Measurements from ENCODE around the gene CRABP1.

Gene CRABP1

DNA sequence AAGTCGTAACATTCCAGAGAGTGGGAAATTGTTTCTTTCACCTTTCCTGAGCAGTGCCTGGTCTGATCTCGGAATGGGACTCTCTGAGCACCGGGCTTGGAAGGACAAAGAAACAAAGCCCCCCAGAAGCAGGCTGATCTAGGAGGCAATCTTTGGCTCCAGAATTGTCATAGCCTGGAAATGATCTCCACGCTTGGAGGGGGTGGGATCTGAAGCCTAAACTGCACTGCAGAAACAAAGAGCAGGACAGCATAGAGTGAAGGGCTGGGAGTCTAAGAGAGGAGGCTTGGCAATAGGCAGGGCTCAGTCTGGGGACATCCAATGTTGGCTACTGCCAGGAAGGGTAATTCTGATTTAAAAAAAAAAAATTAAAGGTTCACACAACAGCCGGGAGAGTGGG, 1.9 kb downstream of the CRABP1 start:
- no peak overlapping the region for H2BK5ac ChIP-seq (ENCODE audit: low read depth, low read length, poor library complexity)
- no peak overlapping the region for H3K14ac ChIP-seq (ENCODE audit: low read length)
- no peaks in the 10 kb centered on the region for H3K79me2 ChIP-seq (ENCODE audit: control insufficient read depth, insufficient read depth, low read length, poor library complexity)
- peaks cover 6 to 13% of the 10 kb centered on the region in 2 experiments for H3K4me1 ChIP-seq (ENCODE audit: control insufficient read depth in 1 of 2, insufficient read depth in 2 of 2, low read length in 2 of 2)
- H2AFZ ChIP-seq (ENCODE audit: insufficient read depth, low read length, poor library complexity): no peak overlapping the region
- no peak overlapping the region for H2BK120ac ChIP-seq (ENCODE audit: insufficient read depth, low read length, poor library complexity)
- H4K8ac ChIP-seq (ENCODE audit: low read depth, low read length): no peak overlapping the region
- H3K4me3 ChIP-seq (ENCODE audit: low read depth, low read length): no peak overlapping the region
- no peak overlapping the region for H3K27ac ChIP-seq (ENCODE audit: low read depth, low read length)
- no peak overlapping the region for H2BK12ac ChIP-seq (ENCODE audit: low read length)
- H4K91ac ChIP-seq (ENCODE audit: low read depth, low read length): no peak overlapping the region
- H3K9me3 ChIP-seq (ENCODE audit: insufficient read depth, low read depth, low read length): peaks cover 3% of the 10 kb centered on the region
- H3K4ac ChIP-seq (ENCODE audit: low read depth, low read length): no peak overlapping the region
- no peak overlapping the region for H3K9ac ChIP-seq (ENCODE audit: low read length)
- no peak overlapping the region for H3K18ac ChIP-seq (ENCODE audit: low read length)
- no CpG with 5 or more reads among the region's 5 CpGs for WGBS (ENCODE audit: extremely low coverage, insufficient coverage, insufficient read length)
- H3K36me3 ChIP-seq (ENCODE audit: control insufficient read depth in 1 of 2, insufficient read depth in 2 of 2, low read length in 2 of 2): no peaks in the 10 kb centered on the region
- no peak overlapping the region for H2AK5ac ChIP-seq (ENCODE audit: low read length)
- H3K4me2 ChIP-seq (ENCODE audit: low read length): no peak overlapping the region
- DNase-seq: no peak
- H3K23ac ChIP-seq (ENCODE audit: low read length): no peak overlapping the region
- H4K12ac ChIP-seq (ENCODE audit: low read depth, low read length): no peak overlapping the region
- peaks cover 32% of the 10 kb centered on the region for H3K27me3 ChIP-seq (ENCODE audit: insufficient read depth, low read length)
- no peaks in the 10 kb centered on the region for H3K79me1 ChIP-seq (ENCODE audit: low read length)

DNA sequence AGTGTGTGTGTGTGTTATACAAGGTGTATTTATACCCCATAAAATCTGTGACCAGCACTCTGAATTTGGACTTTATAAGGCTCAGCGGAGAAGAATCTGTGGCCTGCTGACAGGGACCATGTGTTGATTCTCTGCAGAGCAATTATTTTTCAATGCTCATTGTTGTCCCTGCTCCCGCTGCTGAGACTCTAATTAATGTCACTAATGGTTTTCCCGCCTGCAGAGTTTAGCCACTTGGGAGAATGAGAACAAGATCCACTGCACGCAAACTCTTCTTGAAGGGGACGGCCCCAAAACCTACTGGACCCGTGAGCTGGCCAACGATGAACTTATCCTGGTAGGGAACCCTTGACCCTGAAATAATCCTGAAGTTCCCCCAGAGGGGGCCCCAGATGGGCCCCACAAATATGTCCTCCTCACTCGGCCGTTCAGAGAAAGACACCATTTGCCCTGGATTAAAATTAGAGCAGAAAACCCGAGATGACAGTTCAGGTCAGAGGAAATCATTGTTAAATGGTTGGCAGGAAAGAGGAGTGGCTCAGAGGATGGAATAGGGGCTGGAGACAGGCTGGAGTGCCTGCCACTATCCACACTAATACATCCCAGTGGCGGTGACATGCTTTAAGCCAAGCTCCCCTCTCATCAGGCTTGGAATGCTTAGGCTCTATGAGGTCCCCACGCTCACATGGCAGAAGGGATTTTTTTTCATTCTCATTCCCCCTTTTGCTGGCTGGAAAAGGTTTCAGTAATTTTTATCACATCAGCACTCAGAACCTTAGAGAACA, 3.3 kb downstream of the CRABP1 start:
- H4K12ac ChIP-seq (ENCODE audit: low read depth, low read length): no peak overlapping the region
- no peak overlapping the region for H2BK5ac ChIP-seq (ENCODE audit: low read depth, low read length, poor library complexity)
- H2AFZ ChIP-seq (ENCODE audit: insufficient read depth, low read length, poor library complexity): no peak overlapping the region
- H4K91ac ChIP-seq (ENCODE audit: low read depth, low read length): no peak overlapping the region
- no peaks in the 10 kb centered on the region for H3K79me2 ChIP-seq (ENCODE audit: control insufficient read depth, insufficient read depth, low read length, poor library complexity)
- DNase-seq: no peak
- no peaks in the 10 kb centered on the region for H3K36me3 ChIP-seq (ENCODE audit: control insufficient read depth in 1 of 2, insufficient read depth in 2 of 2, low read length in 2 of 2)
- no peak overlapping the region for H4K8ac ChIP-seq (ENCODE audit: low read depth, low read length)
- no peak overlapping the region for H3K4ac ChIP-seq (ENCODE audit: low read depth, low read length)
- H3K27me3 ChIP-seq (ENCODE audit: insufficient read depth, low read length): peaks cover 32% of the 10 kb centered on the region
- no peak overlapping the region for H2AK5ac ChIP-seq (ENCODE audit: low read length)
- no peak overlapping the region for H3K23ac ChIP-seq (ENCODE audit: low read length)
- H3K9me3 ChIP-seq (ENCODE audit: insufficient read depth, low read depth, low read length): peaks cover 3% of the 10 kb centered on the region
- no peak overlapping the region for H3K4me2 ChIP-seq (ENCODE audit: low read length)
- peaks cover 17 to 23% of the 10 kb centered on the region in 2 experiments for H3K4me1 ChIP-seq (ENCODE audit: control insufficient read depth in 1 of 2, insufficient read depth in 2 of 2, low read length in 2 of 2)
- no peak overlapping the region for H3K4me3 ChIP-seq (ENCODE audit: low read depth, low read length)
- H3K27ac ChIP-seq (ENCODE audit: low read depth, low read length): no peak overlapping the region
- H3K18ac ChIP-seq (ENCODE audit: low read length): no peak overlapping the region
- H3K14ac ChIP-seq (ENCODE audit: low read length): no peak overlapping the region
- no CpG with 5 or more reads among the region's 12 CpGs for WGBS (ENCODE audit: extremely low coverage, insufficient coverage, insufficient read length)
- H3K9ac ChIP-seq (ENCODE audit: low read length): no peak overlapping the region
- no peak overlapping the region for H2BK12ac ChIP-seq (ENCODE audit: low read length)
- no peak overlapping the region for H2BK120ac ChIP-seq (ENCODE audit: insufficient read depth, low read length, poor library complexity)
- H3K79me1 ChIP-seq (ENCODE audit: low read length): peaks cover 3% of the 10 kb centered on the region

GRCh38 chr15:78345396-78346125, 5.4 kb downstream of the CRABP1 start:
- Histone ChIP-seq H2AK5ac (ENCODE audit: low read length) (no peak overlapping the region), H3K79me2 (ENCODE audit: control insufficient read depth, insufficient read depth, low read length, poor library complexity) (no peaks in the 10 kb centered on the region), H3K18ac (ENCODE audit: low read length) (no peak overlapping the region), H2BK12ac (ENCODE audit: low read length) (no peak overlapping the region), H4K12ac (ENCODE audit: low read depth, low read length) (no peak overlapping the region), H2AFZ (ENCODE audit: insufficient read depth, low read length, poor library complexity) (no peak overlapping the region), H3K4me3 (ENCODE audit: low read depth, low read length) (no peak overlapping the region), H2BK5ac (ENCODE audit: low read depth, low read length, poor library complexity) (no peak overlapping the region), H3K9ac (ENCODE audit: low read length) (no peak overlapping the region), H3K9me3 (ENCODE audit: insufficient read depth, low read depth, low read length) (peaks cover 5% of the 10 kb centered on the region), H3K4ac (ENCODE audit: low read depth, low read length) (no peak overlapping the region), H3K36me3 (ENCODE audit: control insufficient read depth in 1 of 2, insufficient read depth in 2 of 2, low read length in 2 of 2) (no peaks in the 10 kb centered on the region), H3K4me1 (ENCODE audit: control insufficient read depth in 1 of 2, insufficient read depth in 2 of 2, low read length in 2 of 2) (peaks cover 16 to 22% of the 10 kb centered on the region in 2 experiments), H3K4me2 (ENCODE audit: low read length) (no peak overlapping the region), H2BK120ac (ENCODE audit: insufficient read depth, low read length, poor library complexity) (no peak overlapping the region), H4K91ac (ENCODE audit: low read depth, low read length) (peak overlapping the region; percentile 26), H4K8ac (ENCODE audit: low read depth, low read length) (no peak overlapping the region), H3K27me3 (ENCODE audit: insufficient read depth, low read length) (peaks cover 12% of the 10 kb centered on the region), H3K23ac (ENCODE audit: low read length) (no peak overlapping the region), H3K79me1 (ENCODE audit: low read length) (peaks cover 8% of the 10 kb centered on the region), H3K14ac (ENCODE audit: low read length) (no peak overlapping the region), H3K27ac (ENCODE audit: low read depth, low read length) (no peak overlapping the region)
- WGBS (ENCODE audit: extremely low coverage, insufficient coverage, insufficient read length): no CpG with 5 or more reads among the region's 9 CpGs
- DNase-seq: no peak

GRCh38 chr15:78347586-78348543, 7.7 kb downstream of the CRABP1 start:
- peak overlapping the region; percentile 12 for H2BK12ac ChIP-seq (ENCODE audit: low read length)
- H3K4me1 ChIP-seq (ENCODE audit: control insufficient read depth in 1 of 2, insufficient read depth in 2 of 2, low read length in 2 of 2): peaks cover 15 to 16% of the 10 kb centered on the region in 2 experiments

More at GRCh38 chr15:78347586-78348543, 7.7 kb downstream of the CRABP1 start:
- Histone ChIP-seq H3K79me1 (ENCODE audit: low read length) (peaks cover 8% of the 10 kb centered on the region), H4K91ac (ENCODE audit: low read depth, low read length) (peak overlapping the region; percentile 20), H3K36me3 (ENCODE audit: control insufficient read depth in 1 of 2, insufficient read depth in 2 of 2, low read length in 2 of 2) (no peaks in the 10 kb centered on the region), H4K8ac (ENCODE audit: low read depth, low read length) (peak overlapping the region; percentile 36), H2BK120ac (ENCODE audit: insufficient read depth, low read length, poor library complexity) (peak overlapping the region; percentile 68), H2AFZ (ENCODE audit: insufficient read depth, low read length, poor library complexity) (no peak overlapping the region), H3K4me2 (ENCODE audit: low read length) (peak overlapping the region; percentile 1), H3K9ac (ENCODE audit: low read length) (no peak overlapping the region), H3K9me3 (ENCODE audit: insufficient read depth, low read depth, low read length) (peaks cover 2% of the 10 kb centered on the region), H2BK5ac (ENCODE audit: low read depth, low read length, poor library complexity) (peak overlapping the region; percentile 55), H3K27me3 (ENCODE audit: insufficient read depth, low read length) (no peaks in the 10 kb centered on the region), H4K12ac (ENCODE audit: low read depth, low read length) (no peak overlapping the region), H2AK5ac (ENCODE audit: low read length) (no peak overlapping the region), H3K79me2 (ENCODE audit: control insufficient read depth, insufficient read depth, low read length, poor library complexity) (no peaks in the 10 kb centered on the region), H3K14ac (ENCODE audit: low read length) (no peak overlapping the region), H3K18ac (ENCODE audit: low read length) (no peak overlapping the region), H3K23ac (ENCODE audit: low read length) (no peak overlapping the region), H3K4ac (ENCODE audit: low read depth, low read length) (no peak overlapping the region), H3K27ac (ENCODE audit: low read depth, low read length) (peak overlapping the region; percentile 29), H3K4me3 (ENCODE audit: low read depth, low read length) (no peak overlapping the region)
- WGBS (ENCODE audit: extremely low coverage, insufficient coverage, insufficient read length): no CpG with 5 or more reads among the region's 17 CpGs
- peak in 1 of 2 donors; percentile 22 for DNase-seq
